Endometrium (tissue), 2 donors: ENCODE data around the gene ZNF280A.
A peak's percentile ranks its signal among the peaks of the same experiment; 100 is the strongest.

Experiments used
- FAIRE-seq: peaks from 2 replicates; lab custom pipeline; 2012; peaks lifted over from hg19 to GRCh38; lab: Jason Lieb, UNC
- donor health status: control.
- donor health status: control.

ZNF280A gene

GRCh38 chr22:22467112-22467511 lies 53.0 kb downstream of the ZNF280A start:
- no peak for FAIRE-seq

DNA sequence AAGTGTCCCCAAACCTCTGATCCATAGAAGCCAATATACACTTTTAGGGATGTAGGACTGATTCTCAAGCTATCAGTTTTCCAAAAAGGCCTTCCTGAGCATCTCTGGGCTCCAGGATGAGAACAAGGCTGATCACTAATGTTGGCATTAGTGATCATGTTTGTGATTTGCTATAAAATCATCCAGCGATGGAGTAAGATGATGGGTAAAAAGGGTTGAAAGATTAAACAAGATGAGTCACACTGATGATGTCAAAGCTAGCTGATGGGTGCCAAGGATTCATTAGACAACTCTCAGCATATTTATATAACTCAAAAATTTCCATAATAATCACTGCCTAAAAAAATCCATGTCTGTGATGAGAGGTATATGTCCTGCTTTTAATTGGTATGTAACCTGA lies 54.3 kb downstream of the ZNF280A start:
- no peak for FAIRE-seq

DNA sequence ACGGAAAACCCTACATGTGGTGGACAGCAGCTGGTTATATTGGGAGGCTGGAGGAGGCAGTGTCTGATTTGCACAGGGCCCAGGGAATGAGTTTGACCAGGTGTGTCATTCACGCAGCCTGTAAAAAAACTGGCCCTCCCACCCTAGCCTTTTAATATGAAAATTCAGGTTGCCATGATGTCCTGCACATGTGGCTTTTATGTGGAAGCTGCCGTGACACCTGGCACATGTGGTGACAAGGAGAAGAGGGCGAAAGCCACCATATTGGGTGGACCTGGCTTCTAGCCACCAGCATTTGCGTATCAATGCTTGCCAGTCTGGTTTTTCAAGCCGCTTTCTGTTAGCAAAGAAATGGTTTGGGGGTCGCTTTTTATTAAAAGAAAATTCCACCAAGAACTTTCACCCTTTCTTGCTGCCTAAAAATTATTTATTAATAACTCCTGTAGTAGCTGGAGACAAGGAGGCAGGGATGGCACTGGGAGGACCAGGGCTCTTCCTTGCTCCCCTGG lies 54.9 kb downstream of the ZNF280A start:
- no peak for FAIRE-seq

DNA sequence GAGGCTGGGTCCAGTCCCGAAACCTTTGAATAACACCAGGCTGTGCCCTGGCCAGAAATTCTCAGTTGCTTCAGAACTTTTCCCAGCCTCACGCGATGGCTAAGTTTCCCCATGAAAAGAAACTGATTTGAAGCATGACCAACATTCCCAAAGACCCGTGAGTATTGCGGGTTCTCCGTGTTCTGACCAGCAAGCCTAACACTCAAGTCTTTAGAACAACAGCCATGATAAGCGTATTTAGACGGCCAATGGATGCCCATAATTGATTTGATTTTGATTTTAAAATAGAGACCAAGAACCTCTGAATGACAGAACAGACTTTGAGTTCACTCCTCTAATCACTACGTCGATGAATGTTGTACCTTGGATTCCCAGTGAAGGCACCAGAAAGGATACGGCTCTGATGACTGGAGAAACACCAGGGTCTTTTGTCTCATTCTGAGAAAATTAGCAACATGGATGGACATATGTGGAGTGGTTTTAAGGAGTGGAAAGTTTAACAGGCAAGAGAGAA lies 55.5 kb downstream of the ZNF280A start:
- no peak for FAIRE-seq

DNA sequence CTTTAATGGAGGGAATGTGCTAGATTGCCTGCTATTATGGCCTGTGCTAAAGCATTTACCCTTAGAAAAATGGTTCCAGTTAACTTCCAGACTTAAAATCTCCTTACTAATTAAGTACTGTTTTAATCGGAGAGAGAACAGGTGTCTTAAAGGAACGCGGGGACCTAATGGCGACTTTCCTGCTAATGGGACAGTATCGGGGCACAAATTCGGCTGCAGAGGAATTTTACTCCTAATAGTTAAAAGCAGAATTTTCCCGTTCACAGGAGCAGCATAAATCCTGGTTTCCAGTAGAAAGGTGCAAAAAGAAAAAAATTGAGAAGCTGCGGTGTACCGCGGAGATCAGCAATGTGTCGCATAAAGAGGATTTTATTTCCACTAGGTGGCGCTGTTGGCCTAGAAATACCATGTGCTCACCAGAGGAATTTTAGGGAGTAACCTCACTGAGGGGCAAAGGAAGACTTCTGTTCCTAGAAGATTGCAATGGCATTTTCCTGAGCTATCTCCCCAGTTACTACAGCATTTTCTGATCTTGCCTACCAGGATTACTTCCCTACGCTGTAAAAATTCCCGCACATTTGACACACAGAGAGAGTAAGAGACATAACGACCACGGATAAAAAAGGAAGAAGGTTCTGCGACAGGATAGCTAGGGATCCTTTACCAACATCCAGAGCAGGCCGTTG lies 56.1 kb downstream of the ZNF280A start:
- peak; percentile 63 for FAIRE-seq
